Esophagus muscularis mucosa (tissue), 3 donors: Measurements from ENCODE around the gene MYH10.

Experiments used
- CTCF ChIP-seq, 3 experiments: fragments of 200-600 bp in 2 of 3; fragments of 450-650 bp in 1 of 3; sonication (generic) in 2 of 3; IDR thresholded peaks; one replicate each; pipeline ENCODE4 v1.5.1; 2017 to 2019; ENCODE audit warnings: antibody characterized with exemption in 3 of 3, mild to moderate bottlenecking in 2 of 3, moderate library complexity in 1 of 3
- POLR2AphosphoS5 ChIP-seq, 2 donors: sonication (generic); formaldehyde crosslinking; IDR thresholded peaks; one replicate each; pipeline ENCODE4 v1.6.1; 2017; ENCODE audit warnings: antibody characterized with exemption in 2 of 2

DNA sequence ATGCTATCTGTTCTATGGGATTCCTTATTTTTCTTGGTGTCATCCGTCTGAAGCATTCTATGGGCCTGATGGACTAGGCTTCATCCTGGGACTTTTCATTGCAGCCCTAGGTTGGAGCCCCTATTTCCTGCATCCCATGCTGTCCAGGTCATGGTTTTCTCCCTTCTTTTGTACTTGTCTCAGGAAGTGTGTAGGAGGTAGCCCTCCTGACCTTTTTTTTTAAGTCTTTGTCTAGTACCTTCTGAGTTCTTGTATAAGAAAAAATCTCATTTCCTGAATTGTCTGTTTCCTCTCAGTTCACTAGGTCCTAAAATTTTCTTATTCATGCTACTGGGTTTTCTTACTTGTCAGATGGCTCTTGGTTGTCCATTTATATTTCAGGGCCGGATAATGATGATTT, 188.8 kb downstream of the MYH10 start:
- TF ChIP-seq CTCF (IDR thresholded peaks at IDR 0.05) (no peak), POLR2AphosphoS5 (IDR thresholded peaks at IDR 0.05) (no peak)
